Endothelial cell of umbilical vein (primary cell): ENCODE data around the gene TP73. TPM values are rescaled to one million over a fixed set of nuclear protein-coding genes. Genes with fewer than 3 reads are reported as not detected.

Source experiments
- BruUV-seq: library from RNA; stranded (reverse); fragments of 400-500 nt; replicated peaks from 2 replicates; lab custom pipeline; 2021; lab: Mats Ljungman, UMichigan
- CTCF ChIA-PET: fragments of 300-600, 350-600 bp; sonication (Branson Sonifier 250); formaldehyde crosslinking; loops from one replicate; lab custom pipeline; 2021; ENCODE audit warnings: antibody characterized with exemption, inconsistent platforms; lab: Charles Lee
- POLR2A ChIA-PET: fragments of 300-600, 350-600 bp; sonication (Branson Sonifier 250); formaldehyde crosslinking; loops from one replicate; lab custom pipeline; 2021; ENCODE audit warnings: antibody characterized with exemption, inconsistent platforms; lab: Charles Lee
- DNase-seq: peaks from one replicate; pipeline ENCODE4 v3.0.0-alpha.2; 2011; ENCODE audit warnings: low read depth, low spot score
- FAIRE-seq: peaks from 2 replicates; lab custom pipeline; 2011; peaks lifted over from hg19 to GRCh38; lab: Jason Lieb, UNC
- H2AFZ ChIP-seq: 2 replicates; pipeline ENCODE4 v1.6.0; 2012; ENCODE audit warnings: low read depth, low read length, control low read depth, inconsistent platforms
- H3K27ac ChIP-seq: 2 replicates; pipeline ENCODE4 v1.5.1; 2011; ENCODE audit warnings: low read depth, mild to moderate bottlenecking, control low read depth, low read length, moderate library complexity; ENCODE audit not compliant: insufficient read depth
- H3K27me3 ChIP-seq, 2 experiments: 2 replicates each; pipeline versions ENCODE4 v1.6.0 to v1.6.1; 2011; ENCODE audit warnings: low read length in 2 of 2, mixed read lengths in 1 of 2; ENCODE audit not compliant: control insufficient read depth in 2 of 2, insufficient read depth in 2 of 2
- H3K36me3 ChIP-seq, 2 experiments: 2 replicates in 1 of 2; 3 replicates in 1 of 2; pipeline ENCODE4 v1.5.1; 2011; ENCODE audit warnings: low read length in 2 of 2, mild to moderate bottlenecking in 1 of 2, moderate library complexity in 1 of 2; ENCODE audit not compliant: control insufficient read depth in 2 of 2, insufficient read depth in 2 of 2; ENCODE audit errors: extremely low read depth in 1 of 2
- H3K4me1 ChIP-seq: 3 replicates; pipeline ENCODE4 v1.5.1; 2011; ENCODE audit warnings: mild to moderate bottlenecking, low read length; ENCODE audit not compliant: control insufficient read depth, insufficient read depth; ENCODE audit errors: extremely low read depth
- H3K4me2 ChIP-seq: 2 replicates; pipeline ENCODE4 v1.6.1; 2011; ENCODE audit warnings: low read length, control low read depth, mixed read lengths; ENCODE audit not compliant: insufficient read depth
- H3K4me3 ChIP-seq, 3 experiments: fragments of 200-600 bp in 1 of 3; sonication (generic), shearing (Covaris generic) in 1 of 3; replicated peaks in 1 of 3; 2 replicates each; pipeline ENCODE4 v1.5.1; 2011 to 2016; ENCODE audit warnings: control low read depth in 3 of 3, low read length in 3 of 3, mild to moderate bottlenecking in 2 of 3, inconsistent platforms in 1 of 3, low read depth in 1 of 3, moderate library complexity in 1 of 3; ENCODE audit not compliant: insufficient read depth in 1 of 3
- H3K79me2 ChIP-seq: 2 replicates; pipeline ENCODE4 v1.6.0; 2012; ENCODE audit warnings: low read length, inconsistent platforms; ENCODE audit not compliant: control insufficient read depth, insufficient read depth
- H3K9ac ChIP-seq: replicated peaks from 2 replicates; pipeline ENCODE3; 2011; ENCODE audit warnings: low read length, control low read depth; ENCODE audit not compliant: insufficient read depth; ENCODE audit errors: extremely low read depth
- H3K9me1 ChIP-seq: replicated peaks from 3 replicates; pipeline ENCODE4 v1.6.0; 2011; ENCODE audit warnings: mild to moderate bottlenecking, low read length; ENCODE audit not compliant: control insufficient read depth, insufficient read depth; ENCODE audit errors: extremely low read depth
- H3K9me3 ChIP-seq: replicated peaks from 2 replicates; pipeline ENCODE4 v1.5.1; 2012; ENCODE audit warnings: low read length, inconsistent platforms; ENCODE audit not compliant: control insufficient read depth, insufficient read depth
- H4K20me1 ChIP-seq: replicated peaks from 2 replicates; pipeline ENCODE3; 2011; ENCODE audit warnings: mild to moderate bottlenecking, low read length; ENCODE audit not compliant: control insufficient read depth, insufficient read depth; ENCODE audit errors: extremely low read depth
- CTCF ChIP-seq, 2 donors: IDR thresholded peaks; 1 replicate in 1 of 2; 2 replicates in 1 of 2; pipeline ENCODE4 v1.5.1; 2011; ENCODE audit warnings: low read length in 2 of 2, mild to moderate bottlenecking in 2 of 2, moderate library complexity in 2 of 2, control low read depth in 1 of 2, inconsistent platforms in 1 of 2, low read depth in 1 of 2; ENCODE audit not compliant: insufficient read depth in 1 of 2; ENCODE audit errors: extremely low read depth in 1 of 2
- FOS ChIP-seq: IDR thresholded peaks from 2 replicates; pipeline ENCODE4 v1.6.1; 2011; ENCODE audit warnings: mild to moderate bottlenecking, low read length, moderate library complexity, borderline replicate concordance; ENCODE audit not compliant: insufficient read depth
- JUN ChIP-seq: IDR thresholded peaks from 2 replicates; pipeline ENCODE4 v1.6.1; 2011; ENCODE audit warnings: borderline replicate concordance, low read depth; ENCODE audit not compliant: insufficient read length, insufficient read depth
- MAX ChIP-seq: IDR thresholded peaks from 2 replicates; pipeline ENCODE4 v1.6.1; 2011; ENCODE audit not compliant: insufficient read depth, insufficient read length
- MYC ChIP-seq: IDR thresholded peaks from one replicate; pipeline ENCODE4 v1.6.1; 2011; ENCODE audit warnings: mild to moderate bottlenecking, low read depth, low read length
- POLR2AphosphoS5 ChIP-seq: IDR thresholded peaks from 2 replicates; pipeline ENCODE4 v1.6.1; 2012; ENCODE audit warnings: low read depth, mild to moderate bottlenecking, control low read depth, low read length, moderate library complexity; ENCODE audit not compliant: insufficient read depth
- dilution Hi-C: fragments of 300-500 bp; cut with MboI; formaldehyde crosslinking; loops from one replicate; pipeline ENCODE4 v1.15.0; 2019; ENCODE audit warnings: low sequenced_read_pairs; ENCODE audit not compliant: extremely low pct_ligation_motif_present
- intact Hi-C: fragments of 100-400 bp; cut with micrococcal nuclease; formaldehyde crosslinking; loops from one replicate; pipeline ENCODE4 v1.10.0; 2022
- polyA plus RNA-seq, 4 experiments: library from polyadenylated mRNA; depleted of rRNA in 3 of 4; stranded (reverse) in 3 of 4; unstranded in 1 of 4; fragments of >200 nt; gene quantifications; 2 replicates each; pipeline versions ENCODE4 v1.2.1 to v1.2.3, GENCODE V29; 2011 to 2012; ENCODE audit warnings: missing spikeins in 1 of 4
- total RNA-seq: library from RNA; stranded (reverse); gene quantifications from 2 replicates; pipeline ENCODE4 v1.2.3, GENCODE V29; 2021

TP73 gene
- total and polyA plus RNA-seq, 2 donors (not counting 3 experiments of a cell fraction or from before 2014, with no cell fraction given) = 0.03 to 0.15 TPM

- peak; percentile 79 for FAIRE-seq
These were observed 37.3 kb upstream of the TP73 start for GRCh38 chr1:3614755-3615742.

More at GRCh38 chr1:3614755-3615742, 37.3 kb upstream of the TP73 start:
- H3K9me1 ChIP-seq = no peaks in the 10 kb centered on the region
- H3K9ac ChIP-seq = no peak overlapping the region
- CTCF ChIA-PET = interaction anchor here (0.9 to 2.8 kb wide), 12 partner anchors 9 to 181 kb away, joined by 3 to 11 read pairs (median 4); partner anchors contain the start of gene LRRC47
- H3K27me3 ChIP-seq = no peaks in the 10 kb centered on the region
- H2AFZ ChIP-seq = no peak overlapping the region
- POLR2A ChIA-PET = no interaction called here
- H3K79me2 ChIP-seq = no peaks in the 10 kb centered on the region
- peaks cover 44% of the 10 kb centered on the region for H3K4me1 ChIP-seq
- no TSS peak for BruUV-seq
- intact Hi-C loops (loop anchor here (1.0 kb wide), 2 partner anchors 50 to 124 kb away; no protein-coding TSS in a partner anchor), dilution Hi-C loops (no loop called here)
- H3K36me3 ChIP-seq = no peaks in the 10 kb centered on the region
- H3K4me3 ChIP-seq = no peak overlapping the region
- H4K20me1 ChIP-seq = no peaks in the 10 kb centered on the region
- peak; percentile 34 for DNase-seq
- H3K4me2 ChIP-seq = no peak overlapping the region
- H3K27ac ChIP-seq = no peak overlapping the region
- TF ChIP-seq MYC (no peak), POLR2AphosphoS5 (no peak), FOS (peak; percentile 12), JUN (peak; percentile 38), MAX (no peak), CTCF (IDR thresholded peaks at IDR 0.05; ENCODE audit: extremely low read depth in 1 of 2, insufficient read depth in 1 of 2, low read depth in 1 of 2, low read length in 2 of 2) (peak; percentile 76 to 81)
- H3K9me3 ChIP-seq = no peaks in the 10 kb centered on the region
